Activated CD8-positive, alpha-beta memory T cell treated with anti-CD3 and anti-CD28 coated beads for 24 hours (primary cell): ENCODE data around the gene CCDC159.
"Not testable (repeated sequence)": the region's sequence is repeated elsewhere in the genome, so short reads cannot be mapped to it uniquely, and the experiment has no call there.

Source experiments
- DNase-seq: peaks from one replicate; pipeline ENCODE4 v3.0.0-alpha.2; 2020

The CCDC159 gene

DNA sequence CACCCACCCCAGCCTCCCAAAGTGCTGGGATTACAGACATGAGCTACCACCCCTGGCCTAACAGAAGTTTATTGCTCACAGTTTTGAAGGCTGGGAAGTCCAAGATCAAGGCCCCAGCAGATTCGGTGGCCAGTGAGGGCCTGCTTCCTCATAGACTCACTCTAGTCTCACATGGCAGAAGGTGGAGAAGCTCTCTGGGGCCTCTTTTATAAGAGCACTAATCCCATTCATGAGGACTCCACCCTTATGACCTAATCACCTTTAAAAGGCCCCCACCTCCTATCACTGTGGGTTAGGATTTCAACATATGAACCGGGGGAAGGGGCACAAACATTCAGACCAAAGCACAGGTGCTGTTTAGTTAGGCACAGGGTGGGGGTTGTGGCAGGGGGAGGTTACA is 21.2 kb downstream of the CCDC159 start:
- DNase-seq = no peak

DNA sequence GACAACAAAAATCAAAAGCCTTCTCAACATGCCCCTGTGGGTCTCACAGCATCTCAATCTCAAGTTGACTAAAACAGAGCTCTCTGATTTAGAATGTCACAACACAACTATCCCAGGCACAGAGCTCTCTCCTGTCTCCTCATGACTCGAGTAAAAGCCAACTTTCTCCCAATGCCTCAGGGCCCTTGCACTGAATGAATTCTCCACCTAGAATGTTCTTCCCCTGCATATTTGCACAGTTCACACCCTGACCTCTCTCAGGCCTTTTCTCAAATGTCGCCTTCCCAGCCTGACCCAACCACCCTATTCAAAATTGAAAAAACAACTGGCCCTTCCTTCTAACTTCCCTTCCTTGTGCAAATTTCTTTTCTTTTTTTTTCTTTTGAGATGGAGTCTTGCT is 24.4 kb downstream of the CCDC159 start:
- DNase-seq = no peak

DNA sequence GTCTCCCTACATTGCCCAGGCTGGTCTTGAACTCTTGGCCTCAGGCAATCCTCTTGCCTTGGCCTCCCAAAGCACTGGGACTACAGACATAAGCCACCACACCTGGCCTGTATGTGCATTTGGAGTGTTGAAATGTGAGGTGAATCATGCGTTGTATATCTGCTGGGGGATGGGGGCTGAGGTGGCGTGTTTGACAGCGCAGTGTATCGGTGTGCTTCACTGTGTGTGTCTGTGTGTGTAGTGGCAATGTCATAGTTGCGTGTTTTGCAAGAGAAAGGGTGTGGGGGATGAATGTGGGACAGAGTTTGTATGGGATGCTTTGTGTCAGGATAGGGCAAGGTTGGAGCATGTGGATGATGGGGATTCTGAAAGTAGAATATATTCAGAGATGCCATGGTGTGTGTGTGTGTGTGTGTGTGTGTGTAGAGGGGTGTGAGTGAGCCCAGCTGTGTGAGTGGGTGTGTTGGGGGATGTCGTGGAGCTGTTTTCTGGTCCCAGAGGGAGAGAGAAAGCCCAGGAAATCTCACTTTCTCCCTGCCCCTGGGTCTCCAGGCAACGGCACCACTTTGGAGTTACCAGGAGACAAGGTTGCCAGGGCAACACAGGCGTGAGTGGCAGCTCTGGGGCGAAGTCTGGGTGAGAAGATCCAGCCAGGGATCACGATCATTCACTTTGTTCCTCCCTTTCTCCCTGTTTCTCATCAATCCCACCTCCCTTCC is 27.0 kb downstream of the CCDC159 start:
- DNase-seq = no peak

DNA sequence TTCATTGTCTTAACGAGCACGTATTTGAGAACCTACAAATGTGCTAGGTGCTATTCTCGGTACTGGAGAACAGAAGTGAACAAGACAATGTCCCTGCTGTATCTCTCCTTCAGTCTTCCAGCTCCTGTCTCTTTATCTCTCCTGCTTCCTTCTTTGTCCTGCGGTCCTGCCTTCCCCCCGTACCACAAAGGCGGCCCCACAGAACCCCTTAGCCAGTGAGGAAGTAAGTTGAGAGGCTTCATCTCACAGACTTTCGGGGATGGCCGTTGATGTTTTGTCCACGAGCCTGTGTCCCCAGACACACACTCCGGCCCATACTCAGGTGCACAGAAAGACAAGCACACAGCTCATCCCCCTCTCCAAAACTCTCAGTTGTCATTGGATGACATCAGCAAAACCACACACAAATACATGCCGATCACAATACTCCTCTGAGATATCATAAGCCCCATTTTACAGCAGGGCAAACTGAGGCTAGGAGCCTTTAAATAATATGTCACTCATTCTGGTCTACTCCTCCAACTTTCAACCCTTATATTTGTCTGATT is 27.6 kb downstream of the CCDC159 start:
- DNase-seq = no peak

DNA sequence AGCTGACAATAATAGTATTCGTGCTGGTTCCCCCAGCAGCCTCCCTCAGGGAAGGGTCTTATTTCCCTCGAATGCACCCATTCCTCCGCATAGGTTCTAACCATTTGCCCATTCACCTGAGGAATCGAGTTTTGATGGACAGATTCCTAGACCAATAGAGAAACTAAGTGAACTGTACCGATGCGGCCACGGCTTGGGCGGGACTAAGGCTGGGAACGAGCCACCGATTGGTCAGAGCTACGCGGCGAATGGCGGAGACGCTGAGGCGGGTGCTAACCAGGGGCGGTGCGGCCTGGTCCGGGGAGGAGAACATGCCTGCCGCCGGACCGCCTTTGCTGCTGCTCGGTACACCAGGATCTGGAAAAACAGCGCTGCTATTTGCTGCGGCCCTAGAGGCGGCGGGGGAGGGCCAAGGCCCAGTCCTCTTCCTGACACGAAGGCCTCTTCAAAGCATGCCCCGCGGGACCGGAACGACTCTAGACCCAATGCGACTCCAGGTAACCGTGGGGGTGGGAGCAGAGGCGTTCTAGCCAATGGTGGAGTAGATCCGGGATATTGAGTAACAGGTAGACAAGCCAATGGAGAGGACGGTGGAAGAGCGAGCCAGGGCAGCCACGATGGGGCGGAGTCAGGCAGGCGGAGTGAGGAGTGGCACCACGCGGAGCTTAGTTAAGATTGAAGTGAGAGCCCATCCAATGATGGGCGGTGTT is 28.3 kb downstream of the CCDC159 start, which contains the start of gene SWSAP1:
Gene SWSAP1, plus strand, starts transcription at position 234 of the 710 bp plus-strand sequence. Its CDS starts 15 bp downstream, at position 249.
- DNase-seq = peak; percentile 98

DNA sequence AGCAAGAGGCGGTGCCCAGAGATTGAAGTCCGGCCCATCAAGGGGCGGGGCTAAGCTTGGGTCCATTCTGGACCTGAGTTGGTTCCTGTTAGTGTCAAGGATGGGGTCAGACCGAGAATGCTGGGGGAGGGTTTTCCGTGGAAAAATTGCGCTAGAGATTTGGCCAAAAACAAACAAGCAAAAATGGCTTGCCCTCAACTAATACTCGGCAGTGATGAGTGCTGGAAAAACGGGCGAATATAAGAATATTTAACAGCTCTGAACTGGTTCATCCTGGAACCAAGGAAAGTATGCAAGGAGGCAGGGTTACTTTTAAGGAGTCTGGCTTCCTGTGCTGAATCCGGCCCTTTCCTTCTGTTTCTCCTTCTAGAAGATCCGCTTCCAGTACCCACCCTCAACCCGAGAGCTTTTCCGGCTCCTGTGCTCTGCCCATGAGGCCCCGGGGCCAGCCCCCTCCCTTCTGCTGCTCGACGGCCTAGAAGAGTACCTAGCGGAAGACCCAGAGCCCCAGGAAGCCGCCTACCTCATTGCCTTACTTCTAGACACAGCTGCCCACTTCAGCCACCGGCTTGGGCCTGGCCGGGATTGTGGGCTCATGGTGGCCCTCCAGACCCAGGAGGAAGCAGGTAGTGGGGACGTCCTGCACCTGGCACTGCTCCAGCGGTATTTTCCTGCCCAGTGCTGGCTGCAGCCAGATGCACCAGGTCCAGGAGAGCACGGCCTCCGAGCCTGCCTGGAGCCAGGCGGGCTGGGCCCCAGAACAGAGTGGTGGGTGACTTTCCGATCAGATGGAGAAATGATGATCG is 29.0 kb downstream of the CCDC159 start:
- DNase-seq = peak; percentile 84

DNA sequence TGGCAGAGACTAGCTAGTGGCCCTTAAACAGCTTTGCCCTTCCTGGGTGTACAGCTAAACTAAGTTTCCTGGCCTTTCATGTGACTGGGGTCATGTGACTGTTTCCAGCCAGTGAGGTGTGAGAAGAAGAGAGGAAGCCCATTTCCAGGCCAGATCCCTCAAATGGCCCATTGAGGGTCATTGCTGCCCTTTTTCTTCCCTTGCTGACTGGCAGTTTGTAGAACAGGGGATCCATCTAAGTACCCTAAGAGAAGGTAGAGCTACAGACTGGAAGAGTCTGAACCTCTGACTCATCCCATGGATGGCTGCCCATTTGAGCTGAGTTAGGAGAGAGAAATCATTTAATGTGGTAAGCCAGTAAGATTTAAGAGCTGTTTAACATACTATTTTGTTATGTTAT is 30.9 kb downstream of the CCDC159 start:
- no peak for DNase-seq

DNA sequence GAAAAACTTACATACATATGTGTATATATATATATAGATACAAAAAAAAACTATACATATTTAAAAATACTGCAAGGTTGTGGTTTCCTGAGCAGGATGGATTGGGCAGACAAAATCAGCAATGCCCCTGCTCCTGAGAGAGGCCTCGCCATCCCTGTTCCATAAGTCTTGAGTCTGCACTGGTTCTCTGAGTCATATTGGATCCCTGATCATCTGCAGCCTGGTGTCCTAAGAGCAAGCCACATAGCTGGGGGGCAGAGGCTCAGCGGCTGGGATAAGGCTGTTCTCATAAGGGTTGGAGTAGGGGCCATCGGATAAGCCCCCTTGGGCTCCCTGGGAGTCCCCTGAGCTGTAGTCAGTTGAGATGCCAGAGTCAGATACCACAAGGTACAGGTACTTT is 31.4 kb downstream of the CCDC159 start:
- DNase-seq = no peak

DNA sequence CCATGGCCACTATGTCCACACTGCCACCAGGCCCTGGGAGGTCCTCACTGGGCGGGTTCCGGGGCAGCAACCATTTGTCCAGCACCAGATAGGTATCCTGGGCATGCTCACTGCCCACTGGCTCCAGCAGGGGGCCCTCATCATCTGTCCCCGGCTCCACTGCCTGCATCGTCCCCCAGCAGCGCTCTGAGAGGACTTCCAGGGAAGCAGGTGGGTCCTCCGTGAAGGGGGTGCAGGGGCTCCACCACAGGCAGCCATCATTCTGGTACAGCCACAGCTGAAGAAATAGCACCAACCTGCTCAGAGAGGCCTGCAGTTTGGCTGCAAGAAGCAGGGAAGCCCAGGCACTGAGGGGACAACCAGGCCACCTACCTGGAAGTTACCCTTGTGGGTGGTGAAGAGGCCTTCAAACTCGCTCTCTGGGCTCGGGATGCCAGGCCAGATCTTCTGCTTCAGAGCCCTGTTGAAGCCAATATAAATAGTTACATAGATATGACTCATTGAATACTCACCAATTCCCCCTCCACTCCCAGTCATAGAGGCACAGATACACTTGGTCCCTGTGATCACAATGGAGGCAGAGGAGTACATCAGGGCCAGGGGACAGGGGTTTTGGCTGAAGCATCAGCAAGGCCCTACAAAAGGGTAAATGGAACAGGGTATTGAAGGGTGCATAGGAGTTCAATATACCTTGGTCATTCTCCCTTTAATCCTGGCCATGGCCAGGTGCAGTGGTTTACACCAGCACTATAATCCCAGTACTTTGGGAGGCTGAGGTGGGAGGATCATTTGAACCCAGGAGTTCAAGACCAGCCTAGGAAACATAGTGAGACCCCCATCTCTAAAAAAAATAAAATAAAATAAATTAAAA is 32.2 kb downstream of the CCDC159 start:
- no peak for DNase-seq

DNA sequence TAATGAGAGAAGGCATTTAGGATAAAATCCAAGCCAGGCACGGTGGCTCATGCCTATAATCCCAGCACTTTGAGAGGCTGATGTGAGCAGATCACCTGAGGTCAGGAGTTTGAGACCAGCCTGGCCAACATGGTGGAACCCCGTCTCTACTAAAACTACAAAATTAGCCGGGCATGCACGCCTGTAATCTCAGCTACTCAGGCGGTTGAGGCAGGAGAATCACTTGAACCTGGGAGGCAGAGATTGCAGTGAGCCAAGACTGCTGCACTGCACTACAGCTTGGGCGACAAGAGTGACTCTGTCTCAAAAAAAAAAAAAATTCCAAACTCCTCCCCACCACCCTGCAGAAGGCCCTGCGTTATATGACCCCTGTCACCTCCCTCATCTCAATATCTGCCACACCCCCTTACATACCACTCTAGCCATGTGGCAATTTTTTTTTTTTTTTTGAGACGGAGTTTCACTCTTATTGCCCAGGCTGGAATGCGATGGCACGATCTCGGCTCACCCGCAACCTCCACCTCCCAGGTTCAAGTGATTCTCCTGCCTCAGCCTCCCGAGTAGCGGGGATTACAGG is 33.0 kb downstream of the CCDC159 start:
- not testable (repeated sequence) for DNase-seq

DNA sequence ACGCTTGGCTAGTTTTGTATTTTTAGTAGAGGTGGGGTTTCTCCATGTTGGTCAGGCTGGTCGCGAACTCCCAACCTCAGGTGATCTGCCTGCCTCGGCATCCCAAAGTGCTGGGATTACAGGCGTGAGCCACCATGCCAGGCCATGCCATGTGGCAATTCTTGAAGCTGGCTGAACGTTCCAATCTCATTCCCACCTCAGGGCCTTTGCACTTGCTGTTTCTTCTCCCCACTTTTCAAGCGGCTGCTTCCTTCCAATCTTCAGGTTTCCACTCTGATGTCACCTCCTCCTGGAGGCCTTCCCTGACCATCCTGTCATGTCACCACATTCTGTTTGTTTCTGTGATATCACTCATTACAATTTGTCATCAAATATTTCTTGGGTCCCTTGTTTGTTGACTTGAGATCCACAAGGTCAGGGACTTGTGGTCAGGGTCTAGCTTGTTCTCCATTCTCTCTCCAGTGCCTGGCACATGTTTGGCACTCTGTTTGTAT is 33.6 kb downstream of the CCDC159 start:
- DNase-seq = no peak

DNA sequence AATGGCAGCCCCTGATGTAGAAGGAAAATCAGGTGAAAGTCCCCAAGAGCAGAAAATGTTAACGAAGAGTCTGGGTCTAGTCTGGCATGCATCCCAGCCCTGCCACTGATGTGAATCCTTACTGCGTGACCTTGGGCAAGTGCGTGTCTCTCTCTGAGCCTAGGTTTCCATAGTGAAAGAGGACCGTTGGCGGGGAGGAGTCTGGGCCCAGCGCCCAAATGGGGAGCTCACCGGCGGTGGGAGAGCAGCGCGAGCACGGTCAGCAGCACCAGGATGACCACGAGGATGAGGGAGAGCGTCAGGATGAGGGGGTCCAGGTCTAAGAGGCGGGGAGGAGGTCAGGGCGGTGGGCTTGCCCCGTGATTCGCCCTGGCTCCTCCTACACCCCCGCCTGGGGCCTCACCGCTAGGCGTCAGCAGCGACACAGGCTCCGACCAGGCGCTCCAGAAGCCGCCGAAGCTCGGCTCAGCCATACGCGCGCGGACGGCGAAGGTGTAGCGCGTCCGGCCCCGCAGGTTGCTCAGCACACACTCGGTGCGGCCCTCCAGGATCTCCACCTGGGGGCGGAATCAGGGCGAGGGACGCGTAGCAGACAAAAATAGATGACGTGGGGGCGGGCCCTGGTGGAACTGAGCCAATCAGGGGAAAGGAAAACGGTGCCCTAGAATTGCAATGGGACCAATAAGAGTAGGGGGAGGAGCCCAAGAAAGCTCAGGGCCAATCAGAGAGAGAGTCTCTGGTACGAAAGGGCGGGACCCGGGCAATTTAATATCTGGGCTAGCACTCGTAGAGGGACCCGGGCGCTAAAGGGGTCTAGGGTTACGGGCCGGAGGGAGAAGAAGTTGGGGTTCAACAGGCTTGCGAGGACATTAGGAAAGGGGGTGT is 34.6 kb downstream of the CCDC159 start:
- DNase-seq = peak; percentile 97

DNA sequence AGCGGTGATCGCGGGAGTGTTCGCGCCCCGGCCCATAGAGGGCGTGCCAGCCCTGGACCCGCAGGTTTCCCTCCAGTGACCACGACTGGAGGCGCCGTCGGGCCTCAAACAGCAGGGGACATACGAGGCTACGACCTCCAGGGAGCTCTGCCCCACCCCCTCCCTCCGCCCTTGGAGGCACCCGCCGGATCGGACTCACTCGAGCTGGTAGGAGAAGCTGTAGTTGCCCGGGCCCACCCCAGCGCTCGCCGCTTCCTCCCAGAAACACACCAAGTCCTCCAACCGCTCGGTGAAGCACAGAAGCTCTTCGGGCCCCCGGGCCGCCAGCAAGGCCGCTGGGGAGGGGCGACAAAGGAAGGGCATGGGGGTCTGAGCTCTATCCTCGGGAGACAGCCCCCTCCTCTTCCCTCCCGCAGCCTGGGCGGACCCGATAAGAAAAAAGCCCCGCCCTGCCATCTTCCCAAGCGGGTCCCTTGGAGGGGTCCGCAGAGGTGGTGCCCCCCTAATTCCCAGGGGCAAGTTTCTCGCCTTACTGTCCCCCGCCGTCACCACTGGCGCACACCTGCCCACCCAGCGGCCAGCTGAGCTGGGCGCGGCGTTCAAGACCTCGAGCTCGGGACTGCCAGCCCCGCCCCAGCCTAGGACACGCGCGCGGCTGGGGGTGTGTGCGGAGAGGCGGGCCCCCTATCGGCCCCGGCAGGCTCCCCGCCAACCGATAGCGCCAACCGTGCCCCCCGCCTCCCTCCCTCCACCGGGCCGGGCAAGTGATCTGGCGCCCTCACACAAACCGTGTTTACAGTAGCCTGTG is 36.8 kb downstream of the CCDC159 start:
- DNase-seq = peak; percentile 75

DNA sequence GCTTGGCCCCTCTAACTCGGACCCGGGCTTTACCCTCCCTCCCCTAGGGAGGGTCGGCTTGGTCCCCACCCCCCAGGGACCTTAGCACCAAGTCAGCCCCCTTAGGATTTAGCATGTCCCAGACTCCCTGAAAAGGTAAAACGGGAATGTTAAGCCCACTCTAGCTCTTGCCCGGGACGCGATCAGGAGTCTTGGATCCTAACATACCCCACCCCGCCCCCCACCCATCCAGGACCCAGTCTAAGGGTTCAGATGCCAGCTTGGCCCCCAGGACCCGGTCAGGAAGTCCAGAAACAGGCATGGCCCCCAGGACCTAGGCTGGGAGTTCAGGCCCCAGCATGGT is 37.4 kb downstream of the CCDC159 start:
- no peak for DNase-seq

DNA sequence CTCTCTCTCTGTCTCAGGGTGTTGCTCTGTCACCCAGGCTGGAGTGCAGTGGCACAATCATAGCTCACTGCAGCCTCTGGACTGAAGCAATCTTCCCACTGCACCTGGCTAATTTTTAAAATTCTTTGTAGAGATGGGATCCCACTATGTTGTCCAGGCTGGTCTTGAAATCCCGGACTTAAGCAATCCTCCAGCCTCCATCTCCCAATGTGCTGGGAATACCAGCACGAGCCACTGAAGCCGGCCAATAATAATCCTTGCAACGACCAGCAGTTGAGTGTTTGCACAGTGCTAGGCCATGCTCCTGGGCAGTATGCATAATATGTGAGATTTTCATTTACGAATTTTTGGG is 38.4 kb downstream of the CCDC159 start:
- no peak for DNase-seq

DNA sequence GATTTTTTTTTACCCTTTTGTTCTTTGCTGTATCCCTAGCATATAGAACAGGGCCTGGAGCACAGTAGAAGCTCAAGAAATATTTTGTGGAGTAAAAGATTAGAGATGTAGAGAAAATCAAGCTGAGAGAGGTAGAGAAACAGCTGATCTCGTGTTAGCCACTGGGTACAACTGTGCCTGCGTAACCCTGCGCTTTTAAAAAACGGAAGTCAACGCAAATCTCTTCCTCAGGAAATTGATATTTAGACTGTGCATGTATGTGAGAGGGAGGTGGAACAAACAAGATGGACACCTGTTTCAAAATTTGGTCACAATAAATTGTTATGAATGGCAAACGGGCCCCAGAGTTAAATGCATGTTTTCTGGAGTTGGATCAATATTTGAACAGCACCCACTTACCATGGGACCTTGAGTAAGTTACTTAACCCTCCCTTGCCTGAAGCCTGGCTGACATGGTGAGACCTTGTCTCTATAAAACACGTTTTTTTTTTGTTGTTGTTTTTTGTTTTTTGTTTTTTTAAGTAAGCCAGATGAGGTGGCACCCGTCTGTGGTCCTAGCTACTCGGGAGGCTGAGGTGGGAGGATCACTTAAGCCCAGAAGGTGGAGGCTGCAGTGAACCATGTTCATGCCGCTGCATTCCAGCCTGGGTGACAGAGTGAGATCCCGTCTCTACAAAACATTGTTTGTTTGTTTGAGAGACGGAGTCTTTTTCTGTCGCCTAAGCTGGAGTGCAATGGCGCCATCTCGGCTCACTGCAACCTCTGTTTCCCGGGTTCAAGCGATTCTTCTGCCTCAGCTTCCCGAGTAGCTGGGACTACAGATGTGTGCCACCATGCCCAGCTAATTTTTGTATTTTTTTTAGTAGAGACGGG is 41.1 kb downstream of the CCDC159 start:
- DNase-seq = no peak

DNA sequence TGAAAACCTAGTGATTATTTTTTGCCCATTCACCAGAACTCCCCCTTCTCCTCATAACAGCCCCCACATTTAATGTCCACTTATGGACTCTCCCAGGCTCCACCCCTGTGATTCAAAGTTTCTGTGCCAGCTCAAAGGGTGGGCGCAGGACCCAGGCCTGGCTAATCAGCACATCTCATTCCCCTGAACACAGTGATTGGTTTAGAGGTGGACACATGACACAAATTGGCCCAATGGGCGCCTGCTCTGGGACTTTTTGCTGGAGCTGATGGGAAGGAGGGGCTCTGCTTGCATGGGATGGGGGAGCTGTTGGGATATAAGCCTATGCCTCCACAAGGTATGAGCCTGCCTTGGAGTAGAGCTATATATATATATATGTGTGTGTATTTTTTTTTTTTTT is 44.0 kb downstream of the CCDC159 start:
- no peak for DNase-seq

DNA sequence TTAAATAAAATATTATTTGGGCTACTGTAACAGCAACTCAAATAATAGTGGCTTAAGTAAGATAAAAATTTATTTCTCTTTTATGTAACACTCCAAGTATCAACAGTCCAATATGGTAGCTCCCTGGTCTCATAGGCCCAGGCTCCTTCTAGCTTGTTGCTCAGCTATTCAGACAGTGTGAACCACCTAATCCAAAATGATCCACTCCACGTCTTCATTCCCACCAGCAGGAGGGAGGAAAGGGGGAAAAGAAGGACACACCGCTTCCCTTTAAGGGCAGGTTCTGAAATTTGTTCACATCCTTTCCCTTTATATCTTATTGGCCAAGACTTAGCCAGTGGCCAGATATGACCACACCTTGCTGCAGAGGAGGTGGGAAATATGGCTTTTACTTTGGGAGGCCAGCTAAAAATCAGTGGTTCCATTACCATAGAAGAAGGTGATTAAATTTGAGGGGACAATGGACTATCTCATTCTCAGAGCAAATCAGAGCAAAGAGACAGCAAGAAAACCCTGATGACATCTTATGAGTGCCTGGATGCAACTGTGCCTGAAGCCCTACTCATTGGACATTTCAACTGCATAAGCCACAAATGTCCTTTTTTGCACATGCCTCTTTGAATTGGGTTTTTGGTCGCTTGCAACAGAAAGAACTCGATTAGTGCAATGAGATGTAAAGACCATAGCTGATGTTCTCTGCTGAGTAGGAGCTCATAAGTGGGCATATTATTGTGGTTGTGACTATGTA is 44.8 kb downstream of the CCDC159 start:
- no peak for DNase-seq
